ENCODE measurements around the gene SLC24A3.

The SLC24A3 gene

GRCh38 chr20:19384940-19385339 lies 172.5 kb downstream of the SLC24A3 start:
- no peak for DNase-seq (ENCODE audit: low spot score)

GRCh38 chr20:19387251-19387650 lies 174.8 kb downstream of the SLC24A3 start:
- DNase-seq (ENCODE audit: low spot score): no peak

DNA sequence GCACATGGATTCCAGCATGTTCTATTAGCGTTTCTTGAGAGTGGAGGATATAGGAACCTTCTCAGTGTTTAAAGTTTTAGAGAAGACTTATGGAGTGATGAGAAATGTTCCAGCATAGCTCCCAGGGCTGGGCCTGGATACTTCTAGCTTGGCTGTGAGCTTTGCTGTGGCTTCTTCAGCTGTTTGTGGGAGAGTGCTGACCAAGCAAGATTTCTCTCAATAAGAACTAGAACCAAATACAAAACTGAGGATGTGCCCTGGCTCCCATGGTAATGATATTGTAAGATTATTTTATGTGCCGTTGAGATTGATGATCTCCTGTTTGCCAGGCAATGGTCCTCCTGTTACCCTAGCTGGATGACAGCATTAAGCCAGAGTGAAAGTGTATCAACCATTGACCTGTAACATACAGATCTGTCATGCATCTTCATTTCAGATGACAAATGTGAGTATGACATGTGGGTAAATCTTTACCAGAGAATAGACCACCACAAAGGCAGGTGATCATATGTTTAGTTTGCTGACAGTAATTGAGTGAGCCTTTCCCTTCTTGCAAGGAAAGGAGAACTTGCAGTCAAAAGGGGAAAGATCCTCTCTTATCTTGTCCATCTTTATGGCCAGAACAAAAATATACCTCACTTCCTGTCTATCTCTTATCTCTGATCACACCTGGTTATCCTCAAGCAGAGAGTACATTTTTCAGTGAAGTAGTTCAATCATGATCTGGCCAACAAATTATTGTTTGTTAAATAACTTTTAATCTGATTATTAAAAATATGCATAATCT lies 180.1 kb downstream of the SLC24A3 start:
- no peak for DNase-seq (ENCODE audit: low spot score)

GRCh38 chr20:19396460-19397081 lies 184.1 kb downstream of the SLC24A3 start:
- DNase-seq (ENCODE audit: low spot score): no peak

GRCh38 chr20:19397226-19397625 lies 184.8 kb downstream of the SLC24A3 start:
- DNase-seq (ENCODE audit: low spot score): no peak

DNA sequence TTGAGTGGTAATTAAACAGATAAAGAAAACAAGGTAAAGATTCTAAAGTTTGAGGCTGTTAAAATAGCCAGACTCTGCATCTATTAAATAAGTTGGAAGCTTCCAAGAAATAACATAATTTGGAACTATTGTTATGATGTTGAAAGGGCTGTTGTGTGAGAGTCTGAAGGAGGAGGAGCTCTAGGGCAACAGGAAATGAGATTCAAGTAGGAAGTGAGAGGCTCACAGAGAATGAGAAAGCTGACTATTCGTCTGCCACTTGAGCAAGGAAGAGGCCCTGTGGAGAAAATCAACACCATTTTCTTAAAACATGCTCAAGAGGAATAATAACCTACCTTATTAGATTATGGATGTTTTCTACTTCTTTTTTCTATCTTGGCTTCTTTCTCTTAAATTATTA lies 185.2 kb downstream of the SLC24A3 start:
- DNase-seq (ENCODE audit: low spot score): no peak

GRCh38 chr20:19401096-19401495 lies 188.7 kb downstream of the SLC24A3 start:
- no peak for DNase-seq (ENCODE audit: low spot score)

DNA sequence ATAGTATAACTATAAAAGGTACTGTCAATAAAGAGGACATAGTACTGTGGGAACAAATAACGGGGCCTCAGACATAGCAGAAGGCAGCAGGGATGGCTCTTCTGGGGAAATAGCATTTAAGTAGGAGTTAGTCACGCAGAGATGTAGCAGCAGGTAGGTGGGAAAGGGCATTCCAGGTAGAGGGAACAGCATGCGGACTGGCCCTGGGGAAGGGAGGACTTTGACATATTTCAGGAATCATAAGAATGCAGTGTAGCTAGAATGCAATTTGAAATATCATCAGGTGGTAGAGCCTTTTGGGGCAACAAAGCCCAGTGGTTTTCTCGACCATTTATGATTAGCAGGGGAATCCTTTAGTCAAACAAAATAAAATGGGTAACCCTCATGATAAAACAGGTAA lies 191.1 kb downstream of the SLC24A3 start:
- DNase-seq (ENCODE audit: low spot score): no peak

DNA sequence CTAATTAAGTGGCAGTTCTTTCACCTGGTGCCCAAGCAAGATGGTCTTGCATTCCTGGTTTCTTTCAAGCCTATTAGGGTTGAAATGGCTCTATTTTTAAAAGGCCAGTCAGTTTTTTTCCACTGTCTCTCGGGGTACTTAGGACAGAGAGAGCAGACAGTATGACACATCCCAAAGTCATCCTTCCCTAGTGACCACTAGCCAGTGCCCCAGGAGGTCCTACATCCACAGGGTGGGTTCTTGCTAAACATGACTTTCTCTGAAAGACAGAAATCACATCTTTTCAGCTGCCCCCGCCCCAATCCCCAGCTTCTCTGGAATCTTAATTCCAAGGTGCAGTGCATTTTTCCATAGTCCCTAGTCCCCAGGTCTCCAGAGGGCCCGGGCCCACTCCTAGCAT lies 192.4 kb downstream of the SLC24A3 start:
- no peak for DNase-seq (ENCODE audit: low spot score)

GRCh38 chr20:19405958-19406357 lies 193.5 kb downstream of the SLC24A3 start:
- no peak for DNase-seq (ENCODE audit: low spot score)

DNA sequence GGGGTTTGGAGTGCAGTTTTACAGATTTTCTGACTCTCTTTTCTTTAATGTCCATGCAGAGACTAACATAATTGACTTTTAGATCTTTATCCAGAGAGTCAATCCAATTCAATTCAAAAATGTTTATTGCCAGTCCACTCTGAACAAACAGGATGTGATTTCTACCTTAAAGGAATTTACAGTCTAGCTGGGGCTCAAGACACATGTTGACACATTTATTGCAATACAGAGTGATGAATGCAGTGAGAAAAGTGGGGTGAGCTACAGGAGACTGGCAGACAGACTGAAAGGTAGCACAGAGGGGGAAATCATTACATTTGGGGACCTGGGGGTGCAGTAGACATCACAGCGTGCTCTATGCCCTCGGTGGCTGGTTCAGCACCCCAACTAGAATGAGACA lies 193.9 kb downstream of the SLC24A3 start:
- no peak for DNase-seq (ENCODE audit: low spot score)

GRCh38 chr20:19407196-19407595 lies 194.8 kb downstream of the SLC24A3 start:
- DNase-seq (ENCODE audit: low spot score): no peak

DNA sequence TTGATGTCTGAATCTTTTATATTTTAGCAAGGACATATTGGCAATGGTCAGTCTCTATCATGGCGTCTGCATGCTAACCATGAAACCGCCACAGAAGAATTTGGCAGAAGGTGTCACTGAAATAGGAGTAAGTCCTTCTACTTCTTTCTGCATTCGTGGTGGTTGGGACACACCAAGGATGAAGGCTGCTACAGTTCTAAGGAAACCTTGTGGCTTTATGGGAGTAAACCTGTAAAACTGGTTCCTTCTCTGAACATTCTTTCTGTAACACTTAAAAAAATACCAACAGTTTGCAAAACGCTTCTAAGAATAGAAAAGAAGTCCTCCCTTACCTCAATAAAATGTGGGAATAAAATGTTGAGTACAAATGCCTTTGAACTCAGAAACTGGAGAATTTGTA lies 195.3 kb downstream of the SLC24A3 start:
- DNase-seq (ENCODE audit: low spot score): no peak

- no peak for DNase-seq (ENCODE audit: low spot score)
Measured at GRCh38 chr20:19408971-19409370, 196.5 kb downstream of the SLC24A3 start.

GRCh38 chr20:19411811-19412210 lies 199.4 kb downstream of the SLC24A3 start:
- DNase-seq (ENCODE audit: low spot score): no peak

GRCh38 chr20:19412254-19412653 lies 199.8 kb downstream of the SLC24A3 start:
- DNase-seq (ENCODE audit: low spot score): no peak

DNA sequence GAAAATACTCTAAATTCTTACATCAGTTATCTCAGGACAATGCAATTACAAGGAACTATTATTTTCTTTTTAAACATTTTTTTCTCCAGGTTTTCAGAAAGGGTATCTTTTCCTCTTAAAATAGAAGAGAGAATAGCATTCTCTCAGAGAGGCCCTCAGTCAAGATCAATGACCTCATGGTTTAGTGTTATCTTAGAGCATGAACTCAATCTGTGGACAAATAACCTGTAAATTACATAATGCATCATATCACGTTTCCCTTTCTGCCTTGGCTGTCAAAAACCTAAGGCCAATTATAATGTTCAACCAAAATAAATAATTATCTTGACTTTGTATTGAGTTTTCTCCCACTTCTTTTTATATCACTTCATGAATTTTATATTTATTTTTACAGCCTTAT lies 202.2 kb downstream of the SLC24A3 start:
- no peak for DNase-seq (ENCODE audit: low spot score)

GRCh38 chr20:19415786-19416185 lies 203.3 kb downstream of the SLC24A3 start:
- no peak for DNase-seq (ENCODE audit: low spot score)

DNA sequence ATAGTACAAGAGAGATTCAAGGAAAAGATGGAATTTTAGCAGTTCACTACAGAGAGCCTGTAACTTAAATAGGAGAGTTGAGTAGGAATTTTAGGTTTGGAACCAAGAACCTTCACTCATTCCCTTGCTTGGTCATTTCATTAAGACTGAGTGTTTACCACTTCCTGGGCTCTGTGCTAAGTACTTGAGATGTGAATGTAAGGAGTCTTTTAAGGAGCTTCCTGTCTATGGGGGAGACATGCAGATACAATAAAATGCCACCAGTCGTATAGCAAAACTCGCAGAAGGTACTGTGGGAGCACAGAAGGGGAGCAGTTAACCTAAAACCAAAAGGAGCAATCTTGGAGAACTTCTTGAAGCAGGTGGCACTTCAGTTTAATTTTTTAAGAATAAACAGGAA lies 204.2 kb downstream of the SLC24A3 start:
- DNase-seq (ENCODE audit: low spot score): no peak

DNA sequence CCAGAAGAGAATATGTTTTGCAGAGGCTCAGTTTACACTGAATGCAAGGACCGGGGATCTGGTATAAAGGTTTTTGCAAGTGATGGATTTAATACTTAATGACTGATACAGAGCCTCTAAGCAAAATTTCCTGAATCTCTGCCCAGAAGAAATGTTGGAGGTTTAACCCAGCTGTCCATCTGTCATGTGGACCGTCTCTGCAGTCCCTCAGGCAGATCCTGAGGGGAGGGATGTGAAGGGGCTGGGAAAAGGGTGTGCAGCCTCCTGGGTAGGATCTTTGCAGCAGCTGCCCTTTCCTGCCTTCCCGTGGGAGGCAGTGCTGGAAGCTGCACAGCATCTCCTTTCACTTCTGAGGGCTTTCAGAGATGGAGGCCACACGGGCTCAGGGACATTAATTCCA lies 207.0 kb downstream of the SLC24A3 start:
- no peak for DNase-seq (ENCODE audit: low spot score)

DNA sequence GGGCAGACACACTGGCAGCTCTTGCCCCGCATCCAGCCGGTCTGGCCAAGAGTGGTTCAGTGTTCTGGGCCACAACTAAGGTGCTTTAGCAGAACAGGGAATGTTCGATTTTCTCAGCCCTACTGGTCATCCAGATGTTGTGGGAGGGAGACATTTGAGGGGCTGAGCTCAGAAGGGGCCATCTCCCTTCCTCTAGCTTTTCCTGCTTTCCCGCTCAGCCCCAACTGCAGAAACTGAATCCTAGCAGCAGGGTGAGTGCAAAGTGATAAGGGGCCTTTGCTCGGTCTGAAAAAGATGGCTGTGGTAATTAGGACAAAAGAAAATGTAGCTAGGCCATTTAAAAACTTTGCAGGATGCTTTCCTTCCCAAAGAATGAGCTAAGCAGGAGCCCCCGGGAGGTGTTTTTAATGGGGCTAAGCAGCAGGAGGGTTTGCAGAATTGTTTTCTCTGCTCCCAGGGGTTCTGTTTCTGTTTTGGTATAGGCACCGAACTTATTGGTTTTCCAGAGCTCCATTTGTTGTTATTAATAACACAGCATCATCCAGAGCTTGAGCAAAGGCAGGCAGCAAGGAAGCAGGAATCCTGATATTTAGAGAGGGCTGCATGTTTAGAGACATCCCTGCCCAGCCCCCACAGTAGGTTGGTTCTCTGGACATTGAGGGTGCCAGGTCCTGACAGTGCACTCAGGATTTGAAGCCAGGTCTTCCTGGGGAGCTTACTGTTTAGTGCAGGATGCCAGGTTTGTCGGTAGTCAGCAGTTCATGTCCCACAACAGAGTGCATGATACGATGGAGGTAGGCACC lies 210.9 kb downstream of the SLC24A3 start:
- DNase-seq (ENCODE audit: low spot score): no peak

DNA sequence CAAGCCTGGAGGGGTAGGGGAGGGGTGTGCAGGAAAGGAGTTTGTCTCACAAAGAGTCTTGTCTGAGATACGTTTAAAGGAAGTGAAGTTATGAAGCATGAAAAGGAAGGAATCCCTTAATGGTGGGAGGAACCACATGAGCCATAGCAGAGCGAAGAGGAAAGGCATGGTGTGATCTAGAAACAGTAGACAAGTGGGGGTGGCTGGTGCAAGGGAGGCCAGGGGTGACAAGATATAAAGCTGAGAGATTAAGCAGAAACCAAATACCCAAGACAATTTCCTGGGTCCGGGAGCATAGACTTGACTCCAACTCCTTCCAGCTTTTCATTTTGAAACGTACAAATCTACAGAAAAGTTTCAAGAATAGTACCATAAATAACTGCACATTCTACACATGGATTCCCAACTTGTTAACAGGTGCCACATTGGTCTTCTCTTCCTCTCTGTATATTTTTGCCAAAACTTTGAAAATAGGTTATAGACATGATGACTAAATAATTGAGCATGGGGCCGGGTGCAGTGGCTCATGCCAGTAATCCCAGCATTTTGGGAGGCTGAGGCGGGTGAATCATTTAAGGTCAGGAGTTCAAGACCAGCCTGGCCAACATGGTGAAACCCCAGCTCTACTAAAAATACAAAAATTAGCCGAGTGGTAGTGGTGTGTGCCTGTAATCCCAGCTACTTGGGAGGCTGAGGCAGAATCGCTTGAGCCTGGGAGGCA lies 211.6 kb downstream of the SLC24A3 start:
- no peak for DNase-seq (ENCODE audit: low spot score)

All from pons (tissue), 1 donor.